Neural cell (in vitro differentiated cells): ENCODE measurements around the gene PDXDC1. TPM values are rescaled to one million over a fixed set of nuclear protein-coding genes. Genes with fewer than 3 reads are reported as not detected.

ENCODE experiments used
- H2AFZ ChIP-seq: fragments of 200-600, 300-800 bp; sonication (generic), shearing (Covaris generic); 2 replicates; pipeline ENCODE4 v1.6.0; 2014; ENCODE audit warnings: low read depth, mild to moderate bottlenecking, antibody characterized with exemption, low read length, moderate library complexity
- H3F3A ChIP-seq: fragments of 200-600 bp; shearing (Covaris generic); 2 replicates; pipeline ENCODE4 v1.6.1; 2016; ENCODE audit warnings: mild to moderate bottlenecking, moderate library complexity, mixed read lengths, antibody characterized with exemption, low read length; ENCODE audit not compliant: insufficient read depth, poor library complexity, severe bottlenecking
- H3K27ac ChIP-seq: fragments of 200-600, 300-800 bp; sonication (generic), shearing (Covaris generic); 2 replicates; pipeline ENCODE4 v1.5.1; 2014; ENCODE audit warnings: mild to moderate bottlenecking, low read length, moderate library complexity
- H3K27me3 ChIP-seq: fragments of 300-800, 200-600 bp; sonication (generic), shearing (Covaris generic); 2 replicates; pipeline ENCODE4 v1.6.0; 2014; ENCODE audit warnings: mild to moderate bottlenecking, low read depth, low read length, moderate library complexity; ENCODE audit not compliant: insufficient read depth
- H3K36me3 ChIP-seq: fragments of 300-800, 200-600 bp; sonication (generic), shearing (Covaris generic); 2 replicates; pipeline ENCODE4 v1.5.1; 2014; ENCODE audit warnings: mild to moderate bottlenecking, antibody characterized with exemption, low read length, moderate library complexity; ENCODE audit not compliant: insufficient read depth
- H3K4me2 ChIP-seq: fragments of 300-800, 200-600 bp; sonication (generic), shearing (Covaris generic); 2 replicates; pipeline ENCODE4 v1.6.0; 2014; ENCODE audit warnings: mild to moderate bottlenecking, low read length
- H3K4me3 ChIP-seq: fragments of 300-800, 200-600 bp; sonication (generic), shearing (Covaris generic); 2 replicates; pipeline ENCODE4 v1.5.1; 2014; ENCODE audit warnings: mild to moderate bottlenecking, low read length, moderate library complexity
- H3K79me2 ChIP-seq: fragments of 200-600 bp; shearing (Covaris generic); replicated peaks from 2 replicates; pipeline ENCODE4 v1.6.0; 2014; ENCODE audit warnings: mild to moderate bottlenecking, low read length, moderate library complexity; ENCODE audit not compliant: insufficient read depth
- H3K9ac ChIP-seq: fragments of 300-800, 200-600 bp; sonication (generic), shearing (Covaris generic); 2 replicates; pipeline ENCODE4 v1.6.1; 2016; ENCODE audit warnings: mild to moderate bottlenecking, low read length, mixed read lengths
- H3K9me2 ChIP-seq: fragments of 200-600 bp; shearing (Covaris generic); 2 replicates; pipeline ENCODE4 v1.6.1; 2016; ENCODE audit warnings: mild to moderate bottlenecking, low read length, mixed read lengths; ENCODE audit not compliant: insufficient read depth
- H3K9me3 ChIP-seq: fragments of 200-600, 300-800 bp; sonication (generic), shearing (Covaris generic); 2 replicates; pipeline ENCODE4 v1.6.1; 2016; ENCODE audit warnings: mild to moderate bottlenecking, mixed run types, low read length, moderate library complexity, mixed read lengths
- H4K20me1 ChIP-seq: fragments of 200-600 bp; shearing (Covaris generic); 2 replicates; pipeline ENCODE4 v1.6.1; 2016; ENCODE audit warnings: mild to moderate bottlenecking, mixed run types; ENCODE audit not compliant: insufficient read depth
- CTCF ChIP-seq: fragments of 450-650 bp; IDR thresholded peaks from 2 replicates; pipeline ENCODE4 v1.5.1; 2014; ENCODE audit warnings: antibody characterized with exemption, mild to moderate bottlenecking, moderate library complexity; ENCODE audit not compliant: poor library complexity, severe bottlenecking
- EP300 ChIP-seq: fragments of 450-650 bp; conservative IDR thresholded peaks from 2 replicates; pipeline ENCODE4 v1.6.1; 2014; ENCODE audit warnings: antibody characterized with exemption, mild to moderate bottlenecking, moderate library complexity; ENCODE audit not compliant: poor library complexity, severe bottlenecking
- EZH2 ChIP-seq: fragments of 200-600, 300-800 bp; shearing (Covaris generic), sonication (generic); IDR thresholded peaks from 2 replicates; pipeline ENCODE4 v1.6.1; 2014; ENCODE audit warnings: antibody characterized with exemption, low read length, borderline replicate concordance, mild to moderate bottlenecking; ENCODE audit not compliant: insufficient read depth, poor library complexity, severe bottlenecking
- MXI1 ChIP-seq: fragments of 450-650 bp; conservative IDR thresholded peaks from 2 replicates; pipeline ENCODE4 v1.6.1; 2014; ENCODE audit warnings: antibody characterized with exemption, mild to moderate bottlenecking; ENCODE audit not compliant: poor library complexity, severe bottlenecking
- POLR2AphosphoS5 ChIP-seq: IDR thresholded peaks from 2 replicates; pipeline ENCODE4 v1.6.1; 2012
- RAD21 ChIP-seq: fragments of 450-650 bp; conservative IDR thresholded peaks from 2 replicates; pipeline ENCODE4 v1.6.1; 2014; ENCODE audit warnings: antibody characterized with exemption, mild to moderate bottlenecking, moderate library complexity
- REST ChIP-seq: IDR thresholded peaks from 2 replicates; pipeline ENCODE4 v1.6.1; 2012; ENCODE audit warnings: borderline replicate concordance
- SMC3 ChIP-seq: fragments of 450-650 bp; conservative IDR thresholded peaks from 2 replicates; pipeline ENCODE4 v1.6.1; 2014; ENCODE audit warnings: antibody characterized with exemption, mild to moderate bottlenecking, moderate library complexity; ENCODE audit not compliant: poor library complexity
- TAF1 ChIP-seq: IDR thresholded peaks from 2 replicates; pipeline ENCODE4 v1.6.1; 2012; ENCODE audit warnings: low read depth
- polyA plus RNA-seq: library from polyadenylated mRNA; depleted of rRNA; stranded (reverse); fragments of >200 nt; gene quantifications from 2 replicates; pipeline ENCODE4 v1.2.3, GENCODE V29; 2014

PDXDC1 gene
- polyA plus RNA-seq, 1 donor from 2014 or later, result 69.9 TPM

GRCh38 chr16:14958970-14959369, 15.9 kb upstream of the PDXDC1 start:
- H3K79me2 ChIP-seq, result no peaks in the 10 kb centered on the region
- no peaks in the 10 kb centered on the region for H4K20me1 ChIP-seq
- no peaks in the 10 kb centered on the region for H3F3A ChIP-seq
- H3K9me2 ChIP-seq, result no peaks in the 10 kb centered on the region
- H3K27ac ChIP-seq, result no peak overlapping the region
- no peak overlapping the region for H3K4me3 ChIP-seq
- H3K4me2 ChIP-seq, result no peak overlapping the region
- no peak overlapping the region for H3K9ac ChIP-seq
- no peak overlapping the region for H2AFZ ChIP-seq
- no peak for TF ChIP-seq MXI1
- TF ChIP-seq CTCF, result no peak
- no peak for TF ChIP-seq POLR2AphosphoS5
- TF ChIP-seq EZH2, result no peak
- TF ChIP-seq EP300, result no peak
- TF ChIP-seq SMC3, result no peak
- TF ChIP-seq RAD21, result no peak
- no peak for TF ChIP-seq TAF1
- no peak for TF ChIP-seq REST
- no peaks in the 10 kb centered on the region for H3K9me3 ChIP-seq
- no peaks in the 10 kb centered on the region for H3K27me3 ChIP-seq
- no peaks in the 10 kb centered on the region for H3K36me3 ChIP-seq

- Histone ChIP-seq H3K4me3 (no peak overlapping the region), H3K9me3 (no peaks in the 10 kb centered on the region)
- TF ChIP-seq EZH2 (no peak), SMC3 (no peak), REST (no peak), EP300 (no peak), POLR2AphosphoS5 (no peak), RAD21 (no peak), MXI1 (no peak), TAF1 (no peak), CTCF (no peak)
Observed at GRCh38 chr16:14961405-14962186, 13.2 kb upstream of the PDXDC1 start.

More at GRCh38 chr16:14961405-14962186, 13.2 kb upstream of the PDXDC1 start:
- Histone ChIP-seq H4K20me1 (no peaks in the 10 kb centered on the region), H3K9me2 (no peaks in the 10 kb centered on the region), H3K9ac (no peak overlapping the region), H3K79me2 (no peaks in the 10 kb centered on the region), H3F3A (no peaks in the 10 kb centered on the region), H3K27ac (no peak overlapping the region), H2AFZ (no peak overlapping the region), H3K36me3 (no peaks in the 10 kb centered on the region), H3K27me3 (no peaks in the 10 kb centered on the region), H3K4me2 (no peak overlapping the region)
